ENCODE data around the gene FYCO1. TPM values are rescaled to one million over a fixed set of nuclear protein-coding genes. Genes with fewer than 3 reads are reported as not detected.

Gene FYCO1
- total and polyA plus RNA-seq, 2 of the 8 experiments (the other 6 are each of a cell fraction or from before 2014, with no cell fraction given): 4.8 to 10.8 TPM

DNA sequence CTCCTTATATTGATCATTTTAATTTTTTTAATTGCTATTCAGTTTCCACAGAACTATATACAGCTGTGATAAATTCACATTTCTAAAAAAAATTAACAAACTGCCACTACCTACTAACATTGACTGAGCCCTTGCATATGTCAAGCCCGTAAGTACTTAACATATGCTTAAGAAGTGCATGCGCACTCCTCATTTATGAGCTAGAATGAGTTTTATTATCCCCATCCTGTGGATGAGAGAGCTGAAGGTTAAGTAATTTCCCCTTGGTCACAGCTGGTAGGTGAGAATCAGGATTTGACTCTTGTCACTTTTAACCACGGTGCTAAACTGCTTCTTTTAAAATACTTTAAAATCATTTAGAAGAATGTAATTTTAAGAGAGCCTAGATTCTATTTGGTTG is 26.5 kb downstream of the FYCO1 start (continued):
- TF ChIP-seq ZNF274 (IDR thresholded peaks at IDR 0.05; ENCODE audit: borderline replicate concordance, extremely low read depth, low read length): no peak
- no peak for TF ChIP-seq PHF8 (conservative IDR thresholded peaks at IDR 0.05; ENCODE audit: low read depth, low read length)
- TF ChIP-seq TAF7 (optimal IDR thresholded peaks at IDR 0.05; ENCODE audit: borderline replicate concordance, low read depth, low read length): no peak
- TF ChIP-seq SUZ12 (IDR thresholded peaks at IDR 0.05; ENCODE audit: low read length): no peak
- TF ChIP-seq, protein P1, sequence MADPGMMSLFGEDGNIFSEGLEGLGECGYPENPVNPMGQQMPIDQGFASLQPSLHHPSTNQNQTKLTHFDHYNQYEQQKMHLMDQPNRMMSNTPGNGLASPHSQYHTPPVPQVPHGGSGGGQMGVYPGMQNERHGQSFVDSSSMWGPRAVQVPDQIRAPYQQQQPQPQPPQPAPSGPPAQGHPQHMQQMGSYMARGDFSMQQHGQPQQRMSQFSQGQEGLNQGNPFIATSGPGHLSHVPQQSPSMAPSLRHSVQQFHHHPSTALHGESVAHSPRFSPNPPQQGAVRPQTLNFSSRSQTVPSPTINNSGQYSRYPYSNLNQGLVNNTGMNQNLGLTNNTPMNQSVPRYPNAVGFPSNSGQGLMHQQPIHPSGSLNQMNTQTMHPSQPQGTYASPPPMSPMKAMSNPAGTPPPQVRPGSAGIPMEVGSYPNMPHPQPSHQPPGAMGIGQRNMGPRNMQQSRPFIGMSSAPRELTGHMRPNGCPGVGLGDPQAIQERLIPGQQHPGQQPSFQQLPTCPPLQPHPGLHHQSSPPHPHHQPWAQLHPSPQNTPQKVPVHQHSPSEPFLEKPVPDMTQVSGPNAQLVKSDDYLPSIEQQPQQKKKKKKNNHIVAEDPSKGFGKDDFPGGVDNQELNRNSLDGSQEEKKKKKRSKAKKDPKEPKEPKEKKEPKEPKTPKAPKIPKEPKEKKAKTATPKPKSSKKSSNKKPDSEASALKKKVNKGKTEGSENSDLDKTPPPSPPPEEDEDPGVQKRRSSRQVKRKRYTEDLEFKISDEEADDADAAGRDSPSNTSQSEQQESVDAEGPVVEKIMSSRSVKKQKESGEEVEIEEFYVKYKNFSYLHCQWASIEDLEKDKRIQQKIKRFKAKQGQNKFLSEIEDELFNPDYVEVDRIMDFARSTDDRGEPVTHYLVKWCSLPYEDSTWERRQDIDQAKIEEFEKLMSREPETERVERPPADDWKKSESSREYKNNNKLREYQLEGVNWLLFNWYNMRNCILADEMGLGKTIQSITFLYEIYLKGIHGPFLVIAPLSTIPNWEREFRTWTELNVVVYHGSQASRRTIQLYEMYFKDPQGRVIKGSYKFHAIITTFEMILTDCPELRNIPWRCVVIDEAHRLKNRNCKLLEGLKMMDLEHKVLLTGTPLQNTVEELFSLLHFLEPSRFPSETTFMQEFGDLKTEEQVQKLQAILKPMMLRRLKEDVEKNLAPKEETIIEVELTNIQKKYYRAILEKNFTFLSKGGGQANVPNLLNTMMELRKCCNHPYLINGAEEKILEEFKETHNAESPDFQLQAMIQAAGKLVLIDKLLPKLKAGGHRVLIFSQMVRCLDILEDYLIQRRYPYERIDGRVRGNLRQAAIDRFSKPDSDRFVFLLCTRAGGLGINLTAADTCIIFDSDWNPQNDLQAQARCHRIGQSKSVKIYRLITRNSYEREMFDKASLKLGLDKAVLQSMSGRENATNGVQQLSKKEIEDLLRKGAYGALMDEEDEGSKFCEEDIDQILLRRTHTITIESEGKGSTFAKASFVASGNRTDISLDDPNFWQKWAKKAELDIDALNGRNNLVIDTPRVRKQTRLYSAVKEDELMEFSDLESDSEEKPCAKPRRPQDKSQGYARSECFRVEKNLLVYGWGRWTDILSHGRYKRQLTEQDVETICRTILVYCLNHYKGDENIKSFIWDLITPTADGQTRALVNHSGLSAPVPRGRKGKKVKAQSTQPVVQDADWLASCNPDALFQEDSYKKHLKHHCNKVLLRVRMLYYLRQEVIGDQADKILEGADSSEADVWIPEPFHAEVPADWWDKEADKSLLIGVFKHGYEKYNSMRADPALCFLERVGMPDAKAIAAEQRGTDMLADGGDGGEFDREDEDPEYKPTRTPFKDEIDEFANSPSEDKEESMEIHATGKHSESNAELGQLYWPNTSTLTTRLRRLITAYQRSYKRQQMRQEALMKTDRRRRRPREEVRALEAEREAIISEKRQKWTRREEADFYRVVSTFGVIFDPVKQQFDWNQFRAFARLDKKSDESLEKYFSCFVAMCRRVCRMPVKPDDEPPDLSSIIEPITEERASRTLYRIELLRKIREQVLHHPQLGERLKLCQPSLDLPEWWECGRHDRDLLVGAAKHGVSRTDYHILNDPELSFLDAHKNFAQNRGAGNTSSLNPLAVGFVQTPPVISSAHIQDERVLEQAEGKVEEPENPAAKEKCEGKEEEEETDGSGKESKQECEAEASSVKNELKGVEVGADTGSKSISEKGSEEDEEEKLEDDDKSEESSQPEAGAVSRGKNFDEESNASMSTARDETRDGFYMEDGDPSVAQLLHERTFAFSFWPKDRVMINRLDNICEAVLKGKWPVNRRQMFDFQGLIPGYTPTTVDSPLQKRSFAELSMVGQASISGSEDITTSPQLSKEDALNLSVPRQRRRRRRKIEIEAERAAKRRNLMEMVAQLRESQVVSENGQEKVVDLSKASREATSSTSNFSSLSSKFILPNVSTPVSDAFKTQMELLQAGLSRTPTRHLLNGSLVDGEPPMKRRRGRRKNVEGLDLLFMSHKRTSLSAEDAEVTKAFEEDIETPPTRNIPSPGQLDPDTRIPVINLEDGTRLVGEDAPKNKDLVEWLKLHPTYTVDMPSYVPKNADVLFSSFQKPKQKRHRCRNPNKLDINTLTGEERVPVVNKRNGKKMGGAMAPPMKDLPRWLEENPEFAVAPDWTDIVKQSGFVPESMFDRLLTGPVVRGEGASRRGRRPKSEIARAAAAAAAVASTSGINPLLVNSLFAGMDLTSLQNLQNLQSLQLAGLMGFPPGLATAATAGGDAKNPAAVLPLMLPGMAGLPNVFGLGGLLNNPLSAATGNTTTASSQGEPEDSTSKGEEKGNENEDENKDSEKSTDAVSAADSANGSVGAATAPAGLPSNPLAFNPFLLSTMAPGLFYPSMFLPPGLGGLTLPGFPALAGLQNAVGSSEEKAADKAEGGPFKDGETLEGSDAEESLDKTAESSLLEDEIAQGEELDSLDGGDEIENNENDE (IDR thresholded peaks at IDR 0.05; ENCODE audit: insufficient replicate concordance, low read length): no peak
- no peak for TF ChIP-seq RXRA (IDR thresholded peaks at IDR 0.05; ENCODE audit: insufficient read depth, low read depth, low read length)
- no peak for TF ChIP-seq BRCA1 (IDR thresholded peaks at IDR 0.05; ENCODE audit: low read depth, low read length)
- TF ChIP-seq JUND (IDR thresholded peaks at IDR 0.05; ENCODE audit: low read length): no peak
- no peak for TF ChIP-seq RBBP5 (IDR thresholded peaks at IDR 0.05; ENCODE audit: borderline replicate concordance, low read depth, low read length)
- TF ChIP-seq CREB1 (IDR thresholded peaks at IDR 0.05): no peak
